HuH-7 (cell line): ENCODE data around the gene TAF6L.
"Not testable (repeated sequence)": the region's sequence is repeated elsewhere in the genome, so short reads cannot be mapped to it uniquely, and the experiment has no call there.

Experiments used
- DNase-seq: peaks from one replicate; pipeline ENCODE4 v3.0.0; 2011; ENCODE audit warnings: low spot score

Gene TAF6L, protein sequence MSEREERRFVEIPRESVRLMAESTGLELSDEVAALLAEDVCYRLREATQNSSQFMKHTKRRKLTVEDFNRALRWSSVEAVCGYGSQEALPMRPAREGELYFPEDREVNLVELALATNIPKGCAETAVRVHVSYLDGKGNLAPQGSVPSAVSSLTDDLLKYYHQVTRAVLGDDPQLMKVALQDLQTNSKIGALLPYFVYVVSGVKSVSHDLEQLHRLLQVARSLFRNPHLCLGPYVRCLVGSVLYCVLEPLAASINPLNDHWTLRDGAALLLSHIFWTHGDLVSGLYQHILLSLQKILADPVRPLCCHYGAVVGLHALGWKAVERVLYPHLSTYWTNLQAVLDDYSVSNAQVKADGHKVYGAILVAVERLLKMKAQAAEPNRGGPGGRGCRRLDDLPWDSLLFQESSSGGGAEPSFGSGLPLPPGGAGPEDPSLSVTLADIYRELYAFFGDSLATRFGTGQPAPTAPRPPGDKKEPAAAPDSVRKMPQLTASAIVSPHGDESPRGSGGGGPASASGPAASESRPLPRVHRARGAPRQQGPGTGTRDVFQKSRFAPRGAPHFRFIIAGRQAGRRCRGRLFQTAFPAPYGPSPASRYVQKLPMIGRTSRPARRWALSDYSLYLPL

DNA sequence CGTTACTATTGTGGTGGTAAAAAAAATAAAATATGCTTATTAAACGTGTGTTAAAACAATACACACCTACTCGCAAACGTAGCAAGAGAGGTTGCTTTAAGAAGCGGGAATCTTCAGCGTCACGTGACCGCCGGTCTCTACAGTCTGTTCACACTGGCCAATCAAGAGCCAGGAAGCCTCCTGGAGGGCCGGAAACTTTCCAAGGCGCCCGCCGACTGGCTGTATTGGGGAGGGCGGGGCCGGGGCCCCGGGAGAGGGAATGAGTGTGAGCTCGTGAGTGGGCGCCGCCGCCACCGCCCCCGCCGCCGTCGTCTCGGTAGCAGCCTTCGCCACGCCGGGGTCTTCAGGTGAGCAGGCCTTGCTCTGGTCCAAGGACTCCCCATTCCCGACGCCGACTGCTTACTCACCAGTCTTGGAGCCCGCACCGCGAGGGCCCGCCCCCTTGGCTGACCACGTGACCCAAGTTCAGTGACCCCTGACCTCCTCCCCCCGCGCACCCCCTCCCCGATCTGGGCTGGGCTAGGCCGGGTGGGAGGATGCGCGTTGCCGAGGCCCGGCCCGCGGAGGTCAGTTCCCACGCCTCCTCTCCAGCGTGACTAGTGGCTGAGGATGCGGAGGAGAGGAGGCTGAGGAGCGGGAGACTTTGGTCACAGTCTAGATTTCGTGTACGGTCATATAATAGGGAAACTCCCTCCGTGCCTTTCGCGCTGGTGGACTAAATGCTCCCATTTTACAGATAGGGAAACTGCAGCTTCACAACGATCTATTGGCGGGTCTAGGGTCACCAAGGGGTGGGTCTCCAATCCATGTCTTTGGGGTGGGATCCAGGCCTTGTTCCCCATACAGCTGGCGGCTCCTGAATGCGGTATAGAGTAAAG lies at the start of gene TAF6L:
Gene TAF6L (plus strand): TSS at position 253 of the 878 bp plus-strand sequence. CDS start 4,388 bp downstream, outside the sequence.
- peak; percentile 93 for DNase-seq

- DNase-seq, result peak; percentile 29
These were observed 49.2 kb upstream of the TAF6L start for GRCh38 chr11:62721994-62722393.

- DNase-seq, result no peak
These were observed 47.0 kb upstream of the TAF6L start for GRCh38 chr11:62724171-62724570.

- DNase-seq, result no peak
These were observed 45.5 kb upstream of the TAF6L start for GRCh38 chr11:62725646-62726045.

GRCh38 chr11:62726156-62726914 lies 44.9 kb upstream of the TAF6L start:
- DNase-seq, result no peak

- no peak for DNase-seq
These were observed 44.4 kb upstream of the TAF6L start for GRCh38 chr11:62726915-62727164.

- DNase-seq, result peak; percentile 96
These were observed 43.9 kb upstream of the TAF6L start, which contains the start of gene HNRNPUL2 for GRCh38 chr11:62727165-62727871. Gene HNRNPUL2 (minus strand): TSS chr11:62727457. CDS start chr11:62727156, 301 bp downstream.

DNA sequence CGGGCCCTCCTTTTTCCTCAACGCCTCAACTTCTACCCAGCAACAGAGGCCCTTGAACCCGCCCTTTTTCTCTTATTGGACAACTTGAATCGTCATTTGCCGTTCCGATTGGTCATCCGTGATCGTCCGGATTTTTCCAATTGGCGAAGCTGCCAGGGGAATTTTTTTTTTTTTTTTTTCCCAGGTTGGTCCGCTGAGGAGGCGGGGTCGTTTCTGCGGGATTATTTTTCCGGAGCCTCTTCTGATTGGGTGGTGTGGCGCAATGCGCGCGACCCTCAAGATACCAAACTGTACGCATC lies 43.4 kb upstream of the TAF6L start:
- peak; percentile 84 for DNase-seq

- peak; percentile 69 for DNase-seq
These were observed 42.8 kb upstream of the TAF6L start, which contains the start of gene TTC9C for GRCh38 chr11:62728171-62728988. Gene TTC9C (plus strand): TSS chr11:62728486. CDS start chr11:62728849, 363 bp downstream.

DNA sequence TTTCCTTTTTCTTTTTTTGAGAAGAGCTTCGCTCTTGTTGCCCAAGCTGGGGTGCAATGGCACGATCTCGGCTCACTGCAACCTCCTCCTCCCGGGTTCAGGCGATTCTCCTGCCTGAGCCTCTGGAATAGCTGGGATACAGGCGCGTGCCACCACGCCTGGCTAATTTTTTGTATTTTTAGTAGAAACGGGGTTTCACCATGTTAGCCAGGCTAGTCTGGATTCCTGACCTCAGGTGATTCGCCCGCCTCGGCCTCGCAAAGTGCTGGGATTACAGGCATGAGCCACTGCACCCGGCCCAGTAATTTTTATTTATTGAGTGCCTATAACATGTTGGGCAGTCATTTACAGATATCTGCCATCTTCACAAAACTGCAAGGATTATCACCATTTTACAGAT lies 41.1 kb upstream of the TAF6L start:
- DNase-seq, result not testable (repeated sequence)

DNA sequence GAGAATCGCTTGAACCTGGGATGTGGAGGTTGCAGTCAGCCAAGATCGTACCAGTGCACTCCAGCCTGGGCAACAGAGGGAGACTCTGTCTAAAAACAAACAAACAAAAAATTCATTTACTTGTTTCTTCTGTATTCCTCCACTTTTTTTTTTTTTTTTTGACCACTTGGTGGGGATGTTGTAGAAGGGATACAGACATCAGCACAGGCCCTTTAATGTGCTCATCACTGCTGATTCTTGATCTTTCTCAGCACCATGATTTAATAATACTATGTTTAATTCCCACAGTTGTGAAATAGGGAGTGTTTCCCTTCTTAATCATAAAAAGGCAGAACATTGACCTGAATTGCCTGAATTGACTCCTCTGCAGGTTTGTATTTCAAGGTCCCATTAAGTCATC lies 38.4 kb upstream of the TAF6L start:
- no peak for DNase-seq

DNA sequence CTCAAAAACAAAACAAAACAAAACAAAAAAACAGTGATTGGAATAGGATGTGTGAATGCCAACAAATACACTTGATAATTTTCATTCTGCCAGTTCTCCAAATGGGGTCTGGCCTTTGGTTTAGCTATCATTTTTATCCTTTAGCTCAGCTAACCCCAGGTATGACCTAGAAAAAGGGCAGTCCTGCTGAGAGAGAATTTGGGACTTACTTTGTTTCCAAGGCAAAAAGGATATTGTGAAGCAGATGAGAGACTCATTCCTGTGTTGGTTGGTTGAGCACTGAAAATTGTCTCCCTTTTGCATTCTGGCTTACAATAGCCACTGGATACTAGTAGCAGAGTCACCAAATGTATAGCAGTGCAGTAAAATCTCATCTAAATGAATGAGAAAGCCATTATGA lies 34.0 kb upstream of the TAF6L start:
- DNase-seq, result no peak

DNA sequence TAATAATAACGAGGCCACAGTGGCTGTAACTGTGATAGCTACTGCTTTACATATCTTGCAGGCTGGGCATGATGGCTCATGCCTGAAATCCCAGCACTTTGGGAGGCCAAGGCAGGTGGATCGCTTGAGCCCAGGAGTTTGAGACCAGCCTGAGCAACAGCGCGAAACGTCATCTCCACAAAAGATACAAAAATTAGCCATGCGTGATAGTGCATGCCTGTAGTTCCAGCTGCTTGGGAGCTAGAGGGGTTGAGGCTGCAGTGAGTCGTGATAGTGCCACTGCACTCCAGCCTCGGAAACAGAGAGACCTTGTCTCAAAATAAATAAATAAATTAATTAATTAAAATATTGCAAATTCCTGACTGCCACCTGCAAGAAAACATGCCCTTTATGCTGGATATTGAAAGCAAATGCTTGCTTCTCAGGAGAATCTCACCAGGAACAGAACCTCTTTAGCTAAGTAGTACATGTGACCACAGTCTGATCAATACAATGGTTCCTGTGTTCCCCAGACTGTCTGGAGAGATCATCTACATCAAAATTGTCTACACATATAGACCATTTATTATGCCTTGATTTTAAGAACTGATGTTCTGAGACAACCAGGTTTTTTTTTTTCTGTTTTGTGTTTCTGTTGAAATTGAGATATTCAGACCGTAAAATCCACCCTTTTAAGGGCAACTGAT lies 23.6 kb upstream of the TAF6L start:
- DNase-seq, result no peak

DNA sequence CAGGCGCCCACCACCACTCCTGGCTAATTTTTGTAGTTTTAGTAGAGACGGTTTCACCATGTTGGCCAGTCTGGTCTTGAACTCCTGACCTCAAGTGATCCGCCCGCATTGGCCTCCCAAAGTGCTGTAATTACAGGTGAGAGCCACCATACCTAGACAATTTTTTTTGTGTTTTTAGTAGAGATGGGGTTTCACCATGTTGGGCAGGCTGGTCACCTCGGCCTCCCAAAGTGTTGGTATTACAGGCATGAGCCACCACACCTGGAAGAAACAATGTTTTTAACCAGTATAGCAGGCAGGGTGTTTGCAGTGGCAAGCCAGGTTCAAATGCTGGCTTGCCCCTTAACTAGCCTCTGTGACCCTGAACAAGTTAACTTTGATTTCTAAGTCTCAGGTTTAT lies 21.3 kb upstream of the TAF6L start:
- not testable (repeated sequence) for DNase-seq

DNA sequence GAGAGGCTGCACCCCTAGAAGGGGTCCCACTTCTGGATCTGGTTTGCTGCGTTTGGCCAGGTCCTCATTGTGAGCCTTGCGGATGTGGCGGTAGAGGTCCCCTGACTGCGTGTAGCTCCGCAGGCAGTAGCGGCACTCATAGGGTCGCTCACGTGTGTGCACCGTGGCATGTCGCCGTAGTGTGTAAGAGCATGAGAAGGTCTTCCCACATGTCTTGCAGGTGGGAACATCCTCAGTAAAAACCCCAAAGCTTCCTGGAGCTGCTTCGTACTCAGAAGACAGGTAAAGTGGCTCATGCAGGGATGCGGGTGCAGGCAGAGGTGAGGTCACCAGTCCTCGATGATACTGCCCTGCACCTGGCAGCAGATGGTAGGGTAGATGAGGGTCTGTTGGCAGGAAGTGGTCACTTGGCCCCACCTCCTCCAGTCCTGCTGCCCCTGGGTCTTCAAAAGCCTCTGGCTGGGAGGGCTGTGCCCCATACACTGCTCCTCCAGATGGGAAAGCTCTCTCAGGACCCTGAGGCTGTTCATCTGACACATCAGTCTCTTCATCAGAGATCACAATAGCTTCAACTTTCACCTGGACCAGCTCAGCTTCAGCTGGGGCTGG lies 18.9 kb upstream of the TAF6L start:
- no peak for DNase-seq

DNA sequence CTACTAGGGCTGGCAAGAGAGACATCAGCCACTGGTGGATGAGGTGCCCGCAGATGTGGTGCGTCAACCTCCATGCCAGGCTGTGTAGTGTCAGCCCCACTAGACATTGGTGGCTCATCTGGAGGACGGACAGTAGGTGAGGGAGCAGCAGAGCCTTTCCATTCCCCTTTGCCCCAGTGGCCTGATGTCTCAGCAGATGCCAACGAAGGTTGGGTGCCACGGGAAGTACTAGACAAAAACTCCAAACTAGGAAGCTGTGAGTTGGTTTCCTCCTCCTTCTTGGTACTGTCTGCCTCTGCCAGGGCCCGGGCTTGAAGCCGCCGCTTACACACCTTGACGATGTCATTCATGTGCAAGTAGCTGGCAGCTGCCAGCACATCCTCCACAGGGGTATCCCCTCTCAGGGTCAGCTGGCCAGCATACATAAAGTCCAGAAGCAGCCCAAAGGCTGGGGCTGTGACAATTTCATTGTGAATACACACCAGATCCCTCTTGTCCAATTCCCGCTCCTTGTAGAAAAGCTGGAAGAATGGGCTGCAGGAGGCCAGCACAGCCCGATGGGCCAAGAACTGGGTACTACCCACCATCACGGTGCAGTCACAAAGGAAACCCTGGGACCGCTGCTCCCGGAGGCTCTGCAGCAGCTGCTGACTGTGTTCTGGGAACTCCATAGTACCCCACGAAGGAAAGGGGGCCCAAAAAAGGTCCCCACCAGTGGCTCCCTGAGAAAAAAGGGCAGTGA lies 18.0 kb upstream of the TAF6L start:
- DNase-seq, result no peak

- DNase-seq, result peak; percentile 82
These were observed 17.2 kb upstream of the TAF6L start, which contains the start of gene ZBTB3 for GRCh38 chr11:62753736-62754603. Gene ZBTB3 (minus strand): TSS chr11:62754160. CDS start chr11:62753664, 496 bp downstream.
